ENCODE data around the gene PCGF1.

The PCGF1 gene

DNA sequence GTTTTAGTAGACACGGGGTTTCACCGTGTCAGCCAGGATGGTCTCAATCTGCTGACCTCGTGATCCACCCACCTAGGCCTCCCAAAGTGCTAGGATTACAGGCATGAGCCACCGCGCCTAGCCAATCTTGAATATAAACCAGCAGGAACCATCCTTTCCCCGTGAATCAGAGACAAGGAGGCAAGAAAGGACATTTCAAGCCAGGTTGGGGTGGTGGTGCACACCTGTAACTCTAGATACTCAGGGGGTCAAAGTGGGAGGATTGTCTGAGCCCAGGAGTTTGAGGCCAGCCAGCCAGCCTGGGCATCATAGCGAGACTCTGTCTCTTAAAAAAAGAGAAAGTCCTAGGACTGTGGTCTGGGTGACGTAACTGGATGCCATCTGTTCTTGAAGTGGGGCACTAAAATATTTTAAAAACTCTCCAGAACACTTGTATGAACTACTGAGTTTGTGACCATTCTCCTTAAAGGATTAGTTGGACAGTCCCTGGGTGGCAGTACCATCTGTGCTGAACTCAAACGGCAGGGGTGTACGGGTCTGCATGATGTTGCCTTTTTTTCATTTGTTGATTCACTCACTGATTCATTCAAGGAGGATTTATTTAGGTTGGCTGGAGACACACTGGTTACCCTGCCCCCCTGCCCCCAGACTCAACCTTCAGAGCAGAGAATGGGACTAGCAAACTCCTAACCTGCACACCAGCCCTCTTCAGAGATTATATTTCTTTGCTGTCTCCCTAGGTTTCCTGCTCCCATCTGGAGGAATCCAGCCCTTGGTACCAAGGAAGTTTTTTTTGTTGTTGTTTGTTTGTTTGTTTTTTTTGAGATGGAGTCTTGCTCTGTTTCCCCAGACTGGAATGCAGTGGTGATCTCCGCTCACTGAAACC is 3.9 kb upstream of the PCGF1 start:
- TF ChIP-seq CTCF (IDR thresholded peaks at IDR 0.05; ENCODE audit: extremely low read depth, insufficient read depth, missing control alignments): no peak
- no peak for DNase-seq (ENCODE audit: low spot score)
- in situ Hi-C loops (cut with MboI; ENCODE audit: low pct_unique_long_range_greater_than_20kb, low sequenced_read_pairs, unreplicated experiment): no loop called here

GRCh38 chr2:74510272-74510671 is 2.8 kb upstream of the PCGF1 start:
- no peak for TF ChIP-seq CTCF (IDR thresholded peaks at IDR 0.05; ENCODE audit: extremely low read depth, insufficient read depth, missing control alignments)
- in situ Hi-C loops (cut with MboI; ENCODE audit: low pct_unique_long_range_greater_than_20kb, low sequenced_read_pairs, unreplicated experiment): no loop called here
- DNase-seq (ENCODE audit: low spot score): no peak

DNA sequence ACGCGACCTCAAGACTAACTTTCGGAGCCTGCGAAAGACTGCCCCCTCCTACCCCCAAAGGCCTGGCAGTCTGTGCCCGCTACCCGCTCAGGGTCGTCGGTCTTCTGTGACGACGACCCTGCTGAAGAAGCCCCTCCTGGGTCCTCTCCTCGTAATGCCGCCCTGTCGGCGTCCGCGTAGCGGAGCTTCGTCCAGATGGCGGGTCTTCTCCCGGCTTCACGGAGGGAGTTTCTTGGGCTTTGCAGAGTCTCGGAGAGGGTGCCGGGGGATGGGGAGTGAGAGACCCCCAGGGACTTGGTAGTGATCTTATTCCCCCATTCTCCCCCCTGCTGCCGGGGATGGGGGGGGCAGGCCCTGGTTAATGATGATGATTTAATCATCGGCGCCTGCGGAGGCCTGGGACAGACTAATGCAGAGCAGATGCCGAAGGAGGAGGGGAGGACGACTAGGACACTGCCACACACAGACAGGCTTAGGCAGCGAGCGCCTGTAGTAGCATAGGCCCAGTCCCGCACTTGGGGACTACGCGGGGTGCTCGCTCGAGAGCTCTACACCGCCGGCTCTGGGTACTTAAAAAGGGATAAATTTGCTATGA is 528 bp upstream of the PCGF1 start:
- no peak for TF ChIP-seq CTCF (IDR thresholded peaks at IDR 0.05; ENCODE audit: extremely low read depth, insufficient read depth, missing control alignments)
- peak; percentile 58 for DNase-seq (ENCODE audit: low spot score)
- in situ Hi-C loops (cut with MboI; ENCODE audit: low pct_unique_long_range_greater_than_20kb, low sequenced_read_pairs, unreplicated experiment): no loop called here

DNA sequence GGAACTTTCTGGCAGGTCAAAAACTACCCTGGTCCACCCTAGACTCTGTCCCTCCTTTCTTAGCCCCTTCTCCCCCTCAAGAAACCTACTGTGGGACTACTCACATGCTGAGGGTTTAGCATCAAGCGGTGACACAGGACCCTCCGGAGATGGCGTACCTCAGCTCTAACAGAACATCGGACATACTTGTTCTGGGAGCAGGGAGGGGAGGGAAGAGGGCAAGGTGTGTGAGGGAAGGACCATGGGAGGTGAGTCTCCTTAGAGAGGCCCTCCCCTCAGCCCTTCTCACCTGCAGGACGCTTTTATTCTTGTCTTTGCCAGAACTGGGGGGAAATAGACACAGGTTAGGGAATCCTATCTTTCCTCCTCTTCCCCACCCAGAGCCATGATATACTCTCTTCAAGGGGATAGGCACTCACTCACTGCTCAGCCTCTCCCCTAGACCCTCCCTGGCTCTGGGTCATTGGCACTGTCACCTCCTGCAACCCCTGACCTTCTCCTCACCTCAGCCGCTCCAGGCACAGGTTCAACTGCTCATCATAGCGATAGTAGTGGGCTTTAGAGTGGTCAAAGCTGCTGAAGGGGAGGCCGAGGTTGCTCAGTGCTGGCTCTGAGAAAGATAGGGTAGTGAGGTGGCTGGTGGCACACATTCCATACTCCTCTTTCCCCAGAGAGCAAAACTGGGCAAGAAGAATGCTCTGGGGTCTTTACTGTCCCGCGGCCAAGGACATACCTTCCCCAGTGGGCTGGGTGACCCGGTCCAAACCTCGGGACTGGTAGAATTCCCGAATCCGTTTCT is 1.8 kb downstream of the PCGF1 start:
- TF ChIP-seq CTCF (IDR thresholded peaks at IDR 0.05; ENCODE audit: extremely low read depth, insufficient read depth, missing control alignments): no peak
- DNase-seq (ENCODE audit: low spot score): no peak
- in situ Hi-C loops (cut with MboI; ENCODE audit: low pct_unique_long_range_greater_than_20kb, low sequenced_read_pairs, unreplicated experiment): no loop called here

- TF ChIP-seq CTCF (IDR thresholded peaks at IDR 0.05; ENCODE audit: extremely low read depth, insufficient read depth, missing control alignments): no peak
- DNase-seq (ENCODE audit: low spot score): no peak
- in situ Hi-C loops (cut with MboI; ENCODE audit: low pct_unique_long_range_greater_than_20kb, low sequenced_read_pairs, unreplicated experiment): no loop called here
Measured at GRCh38 chr2:74504591-74504990, 2.9 kb downstream of the PCGF1 start.
